HepG2 (cell line): Measurements from ENCODE around the gene VAPA. TPM values are rescaled to one million over a fixed set of nuclear protein-coding genes. Genes with fewer than 3 reads are reported as not detected.

Experiments
- CBX5 ChIP-seq: sonication (generic); formaldehyde crosslinking; IDR thresholded peaks from 2 replicates; pipeline ENCODE4 v1.4.0; 2020; ENCODE audit warnings: missing genetic modification reagents, borderline replicate concordance
- EED ChIP-seq: sonication (generic); formaldehyde crosslinking; IDR thresholded peaks from 2 replicates; pipeline ENCODE4 v1.5.0; 2020; ENCODE audit warnings: mild to moderate bottlenecking, missing genetic modification reagents
- FOXA3 ChIP-seq: IDR thresholded peaks from 2 replicates; pipeline ENCODE4 v1.6.1; 2016; ENCODE audit warnings: missing genetic modification reagents, missing compliant biosample characterization
- HDAC2 ChIP-seq: sonication (generic); formaldehyde crosslinking; IDR thresholded peaks from 2 replicates; pipeline ENCODE4 v1.4.0; 2020; ENCODE audit warnings: missing genetic modification reagents
- NFE2 ChIP-seq: sonication (generic); formaldehyde crosslinking; IDR thresholded peaks from 2 replicates; pipeline ENCODE4 v1.4.0; 2020; ENCODE audit warnings: missing genetic modification reagents
- NFE2L1 ChIP-seq: sonication (generic); formaldehyde crosslinking; IDR thresholded peaks from 2 replicates; pipeline ENCODE4 v1.4.0; 2020; ENCODE audit warnings: missing genetic modification reagents, mild to moderate bottlenecking, borderline replicate concordance
- NFKB2 ChIP-seq: sonication (generic); formaldehyde crosslinking; IDR thresholded peaks from 2 replicates; pipeline ENCODE4 v1.4.0; 2020; ENCODE audit warnings: missing genetic modification reagents, borderline replicate concordance
- POGZ ChIP-seq: sonication (generic); formaldehyde crosslinking; IDR thresholded peaks from 2 replicates; pipeline ENCODE4 v1.4.0; 2020; ENCODE audit warnings: mild to moderate bottlenecking, missing genetic modification reagents
- RAD21 ChIP-seq: fragments of 450-650 bp; formaldehyde crosslinking; IDR thresholded peaks from 2 replicates; pipeline ENCODE4 v1.5.0; 2020; ENCODE audit warnings: mild to moderate bottlenecking
- SNAPC5 ChIP-seq: sonication (generic); formaldehyde crosslinking; IDR thresholded peaks from 2 replicates; pipeline ENCODE4 v1.8.1; 2023; ENCODE audit warnings: mild to moderate bottlenecking, missing genetic modification reagents, borderline replicate concordance
- SOX5 ChIP-seq: IDR thresholded peaks from 2 replicates; pipeline ENCODE4 v1.6.1; 2016; ENCODE audit warnings: borderline replicate concordance
- SP140L ChIP-seq: sonication (generic); formaldehyde crosslinking; IDR thresholded peaks from 2 replicates; pipeline ENCODE4 v1.4.0; 2020; ENCODE audit warnings: missing genetic modification reagents, borderline replicate concordance
- TCF7L2 ChIP-seq: IDR thresholded peaks from 2 replicates; pipeline ENCODE4 v1.6.1; 2011; ENCODE audit warnings: mild to moderate bottlenecking, low read depth, low read length, moderate library complexity
- ZNF12 ChIP-seq: sonication (generic); formaldehyde crosslinking; IDR thresholded peaks from 2 replicates; pipeline ENCODE4 v1.5.0; 2020; ENCODE audit warnings: missing genetic modification reagents
- ZNF205 ChIP-seq: IDR thresholded peaks from 2 replicates; pipeline ENCODE4 v1.6.1; 2018; ENCODE audit warnings: missing biosample characterization, missing genetic modification reagents
- ZNF556 ChIP-seq: sonication (generic); formaldehyde crosslinking; IDR thresholded peaks from 2 replicates; pipeline ENCODE4 v1.4.0; 2020; ENCODE audit warnings: mild to moderate bottlenecking, missing genetic modification reagents, borderline replicate concordance
- ZNF569 ChIP-seq: sonication (generic); formaldehyde crosslinking; IDR thresholded peaks from 2 replicates; pipeline ENCODE4 v1.5.0; 2020; ENCODE audit warnings: mild to moderate bottlenecking, missing genetic modification reagents, moderate library complexity, borderline replicate concordance
- polyA plus RNA-seq, 8 experiments: library from polyadenylated mRNA; depleted of rRNA in 3 of 8; stranded (reverse) in 7 of 8; unstranded in 1 of 8; fragments of >200 nt; fragmentation: Illumina TruSeq in 4 of 8; extraction: Trizol in 4 of 8; gene quantifications; 2 replicates each; pipeline versions ENCODE4 v1.2.1 to v1.2.3, GENCODE V29; 2011 to 2016; ENCODE audit warnings: low read depth in 4 of 8, missing spikeins in 1 of 8, mixed read lengths in 1 of 8; ENCODE audit not compliant: insufficient read depth in 1 of 8
- total RNA-seq, 5 experiments: library from RNA; depleted of rRNA; stranded (reverse); fragments of >200 nt; fragmentation: Illumina TruSeq; extraction: Trizol; gene quantifications; 2 replicates each; pipeline ENCODE4 v1.2.3, GENCODE V29; 2016; ENCODE audit warnings: low read depth in 1 of 5
- TF ChIP-seq, protein P1 (sequence below): sonication (generic); formaldehyde crosslinking; IDR thresholded peaks from 2 replicates; pipeline ENCODE4 v1.5.0; 2020; ENCODE audit warnings: mild to moderate bottlenecking, missing genetic modification reagents, moderate library complexity
- TF ChIP-seq, protein P2 (sequence below): sonication (generic); formaldehyde crosslinking; IDR thresholded peaks from 2 replicates; pipeline ENCODE4 v1.5.1; 2020; ENCODE audit warnings: missing genetic modification reagents, mild to moderate bottlenecking, borderline replicate concordance
- TF ChIP-seq, protein P3 (sequence below): sonication (generic); formaldehyde crosslinking; IDR thresholded peaks from 2 replicates; pipeline ENCODE4 v1.4.0; 2020; ENCODE audit warnings: mild to moderate bottlenecking, missing genetic modification reagents
- TF ChIP-seq, protein P4 (sequence below): sonication (generic); formaldehyde crosslinking; IDR thresholded peaks from 2 replicates; pipeline ENCODE4 v1.8.0; 2022; ENCODE audit warnings: low read depth, missing genetic modification reagents

The VAPA gene
- total and polyA plus RNA-seq, 2 of the 13 experiments (the other 11 are each of a cell fraction or from before 2014, with no cell fraction given): 167 to 294 TPM

- TF ChIP-seq, protein P1, sequence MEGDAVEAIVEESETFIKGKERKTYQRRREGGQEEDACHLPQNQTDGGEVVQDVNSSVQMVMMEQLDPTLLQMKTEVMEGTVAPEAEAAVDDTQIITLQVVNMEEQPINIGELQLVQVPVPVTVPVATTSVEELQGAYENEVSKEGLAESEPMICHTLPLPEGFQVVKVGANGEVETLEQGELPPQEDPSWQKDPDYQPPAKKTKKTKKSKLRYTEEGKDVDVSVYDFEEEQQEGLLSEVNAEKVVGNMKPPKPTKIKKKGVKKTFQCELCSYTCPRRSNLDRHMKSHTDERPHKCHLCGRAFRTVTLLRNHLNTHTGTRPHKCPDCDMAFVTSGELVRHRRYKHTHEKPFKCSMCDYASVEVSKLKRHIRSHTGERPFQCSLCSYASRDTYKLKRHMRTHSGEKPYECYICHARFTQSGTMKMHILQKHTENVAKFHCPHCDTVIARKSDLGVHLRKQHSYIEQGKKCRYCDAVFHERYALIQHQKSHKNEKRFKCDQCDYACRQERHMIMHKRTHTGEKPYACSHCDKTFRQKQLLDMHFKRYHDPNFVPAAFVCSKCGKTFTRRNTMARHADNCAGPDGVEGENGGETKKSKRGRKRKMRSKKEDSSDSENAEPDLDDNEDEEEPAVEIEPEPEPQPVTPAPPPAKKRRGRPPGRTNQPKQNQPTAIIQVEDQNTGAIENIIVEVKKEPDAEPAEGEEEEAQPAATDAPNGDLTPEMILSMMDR (CRISPR knock-in tag): no peak
- TF ChIP-seq ZNF205 (CRISPR knock-in tag) (no peak), SP140L (CRISPR knock-in tag) (no peak), ZNF569 (CRISPR knock-in tag) (no peak), CBX5 (no peak), NFKB2 (0 out of 2 replicates have a peak, but pooled peaks have one; percentile 26), HDAC2 (CRISPR knock-in tag) (0 out of 2 replicates have a peak, but pooled peaks have one; percentile 28), ZNF556 (CRISPR knock-in tag) (no peak), NFE2 (no peak), EED (CRISPR knock-in tag) (no peak), ZNF12 (CRISPR knock-in tag) (peak; percentile 26; the same call in 1 of the 2 replicates), NFE2L1 (CRISPR knock-in tag) (no peak), FOXA3 (CRISPR knock-in tag) (peak; percentile 40; the same call in 1 of the 2 replicates), SOX5 (CRISPR knock-in tag) (peak; percentile 38; the same call in 1 of the 2 replicates), TCF7L2 (no peak), POGZ (CRISPR knock-in tag) (peak; percentile 29; the same call in 1 of the 2 replicates), RAD21 (CRISPR knock-in tag) (no peak), SNAPC5 (CRISPR knock-in tag) (no peak)
- TF ChIP-seq, protein P2, sequence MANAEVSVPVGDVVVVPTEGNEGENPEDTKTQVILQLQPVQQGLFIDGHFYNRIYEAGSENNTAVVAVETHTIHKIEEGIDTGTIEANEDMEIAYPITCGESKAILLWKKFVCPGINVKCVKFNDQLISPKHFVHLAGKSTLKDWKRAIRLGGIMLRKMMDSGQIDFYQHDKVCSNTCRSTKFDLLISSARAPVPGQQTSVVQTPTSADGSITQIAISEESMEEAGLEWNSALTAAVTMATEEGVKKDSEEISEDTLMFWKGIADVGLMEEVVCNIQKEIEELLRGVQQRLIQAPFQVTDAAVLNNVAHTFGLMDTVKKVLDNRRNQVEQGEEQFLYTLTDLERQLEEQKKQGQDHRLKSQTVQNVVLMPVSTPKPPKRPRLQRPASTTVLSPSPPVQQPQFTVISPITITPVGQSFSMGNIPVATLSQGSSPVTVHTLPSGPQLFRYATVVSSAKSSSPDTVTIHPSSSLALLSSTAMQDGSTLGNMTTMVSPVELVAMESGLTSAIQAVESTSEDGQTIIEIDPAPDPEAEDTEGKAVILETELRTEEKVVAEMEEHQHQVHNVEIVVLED (CRISPR knock-in tag): no peak
- TF ChIP-seq, protein P3, sequence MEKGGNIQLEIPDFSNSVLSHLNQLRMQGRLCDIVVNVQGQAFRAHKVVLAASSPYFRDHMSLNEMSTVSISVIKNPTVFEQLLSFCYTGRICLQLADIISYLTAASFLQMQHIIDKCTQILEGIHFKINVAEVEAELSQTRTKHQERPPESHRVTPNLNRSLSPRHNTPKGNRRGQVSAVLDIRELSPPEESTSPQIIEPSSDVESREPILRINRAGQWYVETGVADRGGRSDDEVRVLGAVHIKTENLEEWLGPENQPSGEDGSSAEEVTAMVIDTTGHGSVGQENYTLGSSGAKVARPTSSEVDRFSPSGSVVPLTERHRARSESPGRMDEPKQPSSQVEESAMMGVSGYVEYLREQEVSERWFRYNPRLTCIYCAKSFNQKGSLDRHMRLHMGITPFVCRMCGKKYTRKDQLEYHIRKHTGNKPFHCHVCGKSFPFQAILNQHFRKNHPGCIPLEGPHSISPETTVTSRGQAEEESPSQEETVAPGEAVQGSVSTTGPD (CRISPR knock-in tag): peak; percentile 47; the same call in 1 of the 2 replicates
- TF ChIP-seq, protein P4, sequence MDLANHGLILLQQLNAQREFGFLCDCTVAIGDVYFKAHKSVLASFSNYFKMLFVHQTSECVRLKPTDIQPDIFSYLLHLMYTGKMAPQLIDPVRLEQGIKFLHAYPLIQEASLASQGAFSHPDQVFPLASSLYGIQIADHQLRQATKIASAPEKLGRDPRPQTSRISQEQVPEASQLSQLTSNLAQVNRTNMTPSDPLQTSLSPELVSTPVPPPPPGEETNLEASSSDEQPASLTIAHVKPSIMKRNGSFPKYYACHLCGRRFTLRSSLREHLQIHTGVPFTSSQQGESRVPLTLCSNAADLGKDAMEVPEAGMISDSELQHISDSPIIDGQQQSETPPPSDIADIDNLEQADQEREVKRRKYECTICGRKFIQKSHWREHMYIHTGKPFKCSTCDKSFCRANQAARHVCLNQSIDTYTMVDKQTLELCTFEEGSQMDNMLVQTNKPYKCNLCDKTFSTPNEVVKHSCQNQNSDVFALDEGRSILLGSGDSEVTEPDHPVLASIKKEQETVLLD (CRISPR knock-in tag): no peak
Measured at GRCh38 chr18:9987931-9988330, 74.1 kb downstream of the VAPA start (continued).
